ENCODE results near the gene HOXA5.

HOXA5 gene

DNA sequence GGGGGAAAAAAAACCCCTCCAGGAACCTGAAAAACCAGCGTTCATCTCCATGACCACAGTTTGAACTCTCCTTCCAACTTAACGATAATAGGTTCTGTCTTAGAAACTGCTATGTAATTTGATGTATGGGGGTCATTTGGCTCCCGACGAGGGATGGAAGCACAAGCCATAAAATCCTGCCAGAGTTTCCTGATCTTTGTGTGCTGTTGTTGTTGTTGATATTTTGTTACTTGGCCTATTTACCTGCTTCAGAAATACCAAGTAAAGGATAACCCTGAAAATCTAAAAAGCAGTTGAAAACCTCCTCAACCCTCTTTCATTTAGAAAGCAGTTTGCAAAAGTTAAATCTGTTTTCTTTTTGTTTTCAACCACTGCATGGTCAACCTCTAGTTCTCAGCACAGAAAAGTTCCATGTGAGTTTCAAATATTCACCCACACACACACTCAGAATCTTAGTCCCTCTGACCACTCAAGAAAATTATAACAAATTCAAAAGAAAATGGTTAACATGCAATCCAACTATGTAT, 31.7 kb downstream of the HOXA5 start:
- DNase-seq (ENCODE audit: low read depth, low spot score), result no peak
- H3K27ac ChIP-seq, result peak overlapping the region; percentile 82

DNA sequence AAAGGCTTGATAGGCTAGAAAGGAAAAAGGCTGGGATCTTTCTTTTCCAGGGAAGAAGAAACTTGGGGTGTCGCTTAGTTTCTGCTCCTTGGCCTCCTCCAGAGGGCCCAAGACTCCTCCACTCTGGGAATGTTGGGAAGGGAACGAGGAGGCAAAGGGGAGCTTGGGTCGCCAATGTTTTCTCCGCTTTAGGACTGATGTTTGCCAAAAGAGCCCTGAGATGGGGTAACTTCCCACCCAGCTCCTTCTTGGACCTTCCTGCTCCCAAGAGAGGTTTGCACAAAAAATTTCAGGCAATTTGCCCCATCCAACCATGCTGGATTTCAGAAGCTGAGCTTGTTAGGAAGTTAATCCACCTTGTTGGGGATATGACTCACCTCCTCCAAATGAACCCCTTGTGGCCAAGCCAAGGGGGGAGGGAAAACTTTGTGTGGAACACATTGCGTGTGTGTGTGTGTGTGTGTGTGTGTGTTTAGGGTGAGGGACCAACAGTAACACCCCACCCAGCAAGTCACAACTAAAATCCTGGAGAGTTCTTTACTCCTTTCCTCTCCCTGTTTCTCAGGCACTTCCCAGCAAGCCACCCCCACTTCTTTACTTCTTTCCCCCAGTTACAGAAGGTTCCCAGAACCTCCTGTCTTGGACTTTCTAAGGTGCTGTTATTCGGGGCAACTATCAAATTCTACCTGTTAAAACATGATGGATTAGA, 32.3 kb downstream of the HOXA5 start:
- H3K27ac ChIP-seq, result peak overlapping the region; percentile 82
- DNase-seq (ENCODE audit: low read depth, low spot score), result no peak

DNA sequence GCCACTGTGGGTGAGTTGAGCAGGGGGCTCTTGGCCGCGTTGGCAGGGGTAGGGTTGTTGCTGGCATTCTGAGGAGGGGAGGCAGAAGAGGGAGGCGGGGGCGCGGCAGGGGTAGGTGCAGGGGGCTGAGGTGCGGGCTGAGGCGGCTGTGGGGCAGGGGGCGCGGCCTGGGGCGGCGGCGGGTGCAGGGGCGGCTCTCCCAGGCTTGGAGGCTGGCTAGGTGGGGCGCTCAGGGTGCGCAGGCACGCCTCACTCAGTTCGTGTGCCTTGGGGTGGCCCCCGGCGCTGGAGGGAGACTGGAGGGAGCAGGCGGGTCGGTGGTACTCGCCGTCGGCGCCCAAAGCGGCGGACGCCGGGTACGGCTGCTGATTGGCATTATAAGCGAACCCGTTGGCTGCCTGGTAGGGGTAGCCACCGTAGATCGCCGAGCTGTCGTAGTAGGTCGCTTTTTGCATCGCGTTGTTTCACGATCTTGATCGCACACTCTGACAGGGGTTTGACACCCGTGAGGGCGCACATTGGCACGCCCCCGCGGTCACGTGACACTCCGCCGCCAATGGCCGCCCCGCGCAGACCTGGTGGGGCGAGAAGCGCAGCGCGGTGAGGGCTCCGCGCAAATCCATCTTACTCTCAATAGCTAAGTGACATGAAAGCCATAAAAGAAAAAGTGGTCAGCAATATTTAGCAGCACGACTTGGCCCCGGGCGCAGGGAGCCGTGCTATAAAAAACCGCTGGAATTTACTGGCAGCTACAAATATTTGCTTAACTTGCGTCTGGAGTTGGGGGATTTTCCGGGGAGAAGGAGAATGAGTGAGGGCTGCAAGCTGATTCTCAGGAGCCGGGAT, 33.1 kb downstream of the HOXA5 start:
- peak overlapping the region; percentile 82 for H3K27ac ChIP-seq
- no peak for DNase-seq (ENCODE audit: low read depth, low spot score)

DNA sequence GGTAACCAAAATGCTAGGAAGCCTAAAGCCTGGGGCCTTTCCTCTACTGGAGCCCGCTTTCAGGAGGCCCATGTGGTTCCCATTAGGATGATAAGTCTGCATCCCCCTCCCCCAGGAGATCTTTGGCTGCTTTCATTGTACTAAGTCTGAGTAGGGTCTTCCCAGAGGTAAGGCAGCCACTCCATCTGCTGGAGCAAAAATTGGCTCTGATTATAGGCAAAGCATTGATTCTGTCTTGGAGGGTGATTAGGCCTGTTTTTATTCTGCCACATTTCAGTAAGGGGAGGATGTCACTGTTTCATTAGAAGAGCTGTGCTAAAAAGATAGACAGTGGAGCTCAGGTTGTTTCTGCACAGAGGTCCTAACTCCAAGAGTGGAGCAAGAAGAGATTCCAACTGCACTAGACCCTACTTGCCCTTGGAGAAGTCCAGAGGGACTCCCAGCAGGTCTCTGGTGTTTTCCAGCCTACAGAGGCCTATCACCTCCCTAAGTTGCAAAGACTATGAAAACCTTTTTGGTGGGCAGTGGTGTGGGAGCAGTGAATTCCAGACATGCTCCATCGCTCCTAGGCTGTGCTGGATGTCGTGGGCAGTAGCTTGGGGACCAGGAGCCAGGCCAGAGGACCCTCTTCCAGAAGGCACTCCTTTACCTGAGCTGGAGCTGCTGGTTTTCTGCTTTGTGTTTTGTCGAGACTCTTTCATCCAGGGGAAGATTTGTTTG, 33.9 kb downstream of the HOXA5 start:
- H3K27ac ChIP-seq, result no peak overlapping the region
- no peak for DNase-seq (ENCODE audit: low read depth, low spot score)

DNA sequence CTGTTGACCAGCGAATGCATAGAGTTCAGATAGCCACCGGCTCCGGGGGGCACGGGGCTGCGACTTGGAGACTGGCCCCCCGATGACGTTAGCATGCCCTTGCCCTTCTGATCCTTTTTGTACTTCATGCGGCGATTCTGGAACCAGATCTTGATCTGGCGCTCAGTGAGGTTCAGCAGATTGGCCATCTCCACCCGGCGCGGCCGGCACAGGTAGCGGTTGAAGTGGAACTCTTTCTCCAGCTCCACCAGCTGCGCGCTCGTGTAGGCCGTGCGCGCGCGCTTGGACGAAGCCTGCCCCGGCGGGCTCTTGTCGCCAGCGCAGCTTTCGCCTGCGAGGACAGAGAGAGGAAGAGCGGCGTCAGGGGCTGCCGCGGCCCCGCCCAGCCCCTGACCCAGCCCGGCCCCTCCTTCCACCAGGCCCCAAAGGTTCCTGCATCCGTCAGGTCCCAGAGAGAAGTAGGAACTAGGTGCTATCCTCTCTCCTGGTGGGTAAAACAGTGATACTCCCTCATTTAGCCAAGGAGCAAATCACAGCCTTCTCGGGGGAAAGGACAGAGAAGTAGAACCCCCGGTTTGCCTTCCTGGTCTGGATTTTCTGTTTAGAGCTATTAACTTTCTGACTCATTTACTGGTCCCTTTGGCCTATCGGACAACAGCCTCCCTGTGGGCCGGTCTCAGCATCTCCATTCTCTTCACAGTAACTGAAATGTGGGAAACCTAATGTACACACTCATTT, 34.9 kb downstream of the HOXA5 start:
- DNase-seq (ENCODE audit: low read depth, low spot score), result no peak
- no peak overlapping the region for H3K27ac ChIP-seq

DNA sequence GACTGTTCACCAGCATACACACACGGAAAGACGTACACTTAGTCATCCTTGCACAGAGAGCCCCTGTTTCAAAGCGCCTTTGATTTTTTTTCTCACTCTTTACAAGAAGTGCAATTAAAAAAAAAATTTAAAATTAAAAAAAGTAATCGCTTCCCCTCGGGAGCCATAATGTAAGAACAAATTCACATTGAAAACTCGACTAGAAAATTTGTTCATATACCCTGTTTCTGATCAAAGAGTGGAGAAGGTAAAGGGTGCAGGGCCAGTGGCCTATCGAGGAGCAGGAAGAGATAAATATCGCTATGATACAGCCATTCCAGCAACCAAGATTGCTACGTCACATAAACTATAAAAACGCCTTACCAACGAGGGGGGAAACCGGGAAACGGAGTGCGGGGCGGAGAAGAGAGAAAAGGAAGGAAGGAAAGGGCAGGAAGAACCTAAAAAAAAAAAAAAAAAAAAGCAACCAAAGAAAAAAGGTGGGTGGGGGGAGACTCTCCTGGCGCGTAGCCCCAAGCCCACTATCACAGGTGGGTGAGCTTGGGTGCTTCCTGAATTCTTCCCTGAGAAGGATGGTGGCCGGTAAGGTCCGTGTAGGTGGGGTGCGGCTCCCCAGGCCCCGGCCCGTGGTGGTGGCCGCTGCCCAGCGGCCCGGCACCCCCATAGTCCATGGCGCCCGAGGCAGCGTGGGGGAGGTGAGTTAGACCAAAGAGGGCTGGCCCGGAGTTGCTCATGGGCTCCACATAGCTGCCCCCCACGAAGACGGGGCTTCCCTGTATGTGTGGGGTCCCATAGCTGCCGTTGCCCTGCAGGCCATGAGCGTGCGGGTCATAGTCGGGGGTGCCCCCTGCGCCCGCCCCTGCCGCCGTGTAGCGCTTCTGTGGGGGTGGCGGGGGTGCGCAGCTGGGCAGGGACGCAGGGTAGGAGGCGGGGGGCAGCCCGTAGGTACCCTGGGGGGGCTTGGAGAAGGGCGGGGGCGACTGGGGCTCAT, 35.8 kb downstream of the HOXA5 start:
- no peak overlapping the region for H3K27ac ChIP-seq
- no peak for DNase-seq (ENCODE audit: low read depth, low spot score)

DNA sequence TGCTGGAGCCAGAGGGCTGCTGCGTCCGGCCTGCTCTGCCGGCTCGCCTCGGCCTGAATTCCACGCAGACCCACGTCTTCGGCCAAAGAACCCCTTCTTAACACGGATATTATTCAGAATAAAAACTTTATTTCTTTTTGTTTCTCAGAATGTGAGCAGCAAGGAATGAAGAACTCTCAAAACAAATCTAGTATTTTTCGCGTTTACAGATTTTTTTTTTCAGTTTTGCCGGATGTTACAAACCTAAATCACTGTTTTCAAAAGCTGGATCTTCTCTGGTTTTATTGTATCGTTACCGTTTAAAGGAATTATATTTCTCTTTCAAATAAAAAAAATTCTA, 36.6 kb downstream of the HOXA5 start:
- DNase-seq (ENCODE audit: low read depth, low spot score), result no peak
- H3K27ac ChIP-seq, result no peak overlapping the region

DNA sequence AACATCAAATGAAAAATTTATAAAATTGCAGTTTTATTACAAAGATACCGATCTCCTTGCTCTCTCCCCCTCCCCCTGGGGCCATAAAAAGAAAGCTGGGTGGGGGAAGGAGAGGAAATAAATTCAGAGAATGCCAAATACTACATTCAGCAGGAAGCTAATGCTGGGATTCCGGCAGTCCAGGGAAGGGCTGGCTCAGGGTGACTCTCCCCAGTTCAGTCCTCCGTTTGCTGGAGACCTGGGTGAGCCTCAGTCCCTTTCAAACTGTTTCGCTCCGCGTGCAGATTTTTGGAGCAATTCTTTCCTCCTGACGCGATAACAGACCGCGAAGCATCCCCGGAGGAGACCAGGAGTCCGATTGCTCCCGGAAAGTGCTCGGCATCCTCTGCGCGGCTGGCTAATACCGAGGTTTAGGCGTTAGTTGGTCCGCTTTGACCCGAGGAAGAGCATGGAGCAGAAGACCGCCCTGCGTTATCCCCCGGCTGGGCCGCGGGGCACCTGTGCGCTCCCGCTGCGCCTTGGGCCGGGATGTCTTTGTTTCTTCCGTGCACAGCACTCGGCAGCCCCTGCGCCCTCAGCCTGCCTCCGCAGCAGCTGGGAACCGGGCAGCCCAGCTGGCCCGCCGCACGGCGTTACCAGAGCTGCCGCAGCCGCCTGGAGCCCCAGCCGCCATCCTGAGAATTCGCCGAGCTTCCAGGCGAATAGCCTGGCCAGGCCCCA, 37.1 kb downstream of the HOXA5 start:
- H3K27ac ChIP-seq, result no peak overlapping the region
- no peak for DNase-seq (ENCODE audit: low read depth, low spot score)

DNA sequence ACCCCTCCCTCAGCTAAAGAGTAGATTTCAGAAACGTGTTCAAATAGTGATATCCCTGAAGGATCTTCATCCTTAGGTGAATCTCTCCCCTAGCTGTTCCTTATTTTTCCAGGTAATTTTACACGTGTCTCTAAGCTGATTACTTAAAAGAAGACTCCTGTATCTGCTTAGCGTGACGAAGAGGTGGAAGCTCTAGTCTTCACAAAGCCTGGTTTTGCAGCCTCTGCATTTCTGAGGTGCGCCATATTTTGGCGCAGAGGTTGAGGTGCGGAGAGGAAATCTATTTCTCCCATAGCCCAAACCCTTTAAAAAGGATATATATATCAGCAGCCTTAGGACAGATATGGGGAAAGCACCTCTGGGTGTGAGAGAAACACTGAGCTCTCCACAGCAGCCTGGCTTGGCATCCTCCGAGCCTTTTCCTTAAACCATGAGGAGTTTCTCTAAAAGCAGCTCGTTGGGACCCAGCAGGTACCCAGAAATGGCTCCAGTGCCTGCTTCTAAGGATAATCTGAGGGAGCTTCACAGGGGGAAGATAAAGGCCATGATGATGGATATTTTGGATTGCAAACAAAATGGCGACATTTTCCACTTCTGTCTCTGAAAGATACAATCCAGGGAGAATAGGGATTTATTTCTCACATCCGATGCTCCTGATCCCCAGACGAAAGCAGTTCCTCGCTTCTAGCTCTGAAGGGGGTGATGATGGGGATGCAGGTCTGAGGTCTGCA, 38.0 kb downstream of the HOXA5 start:
- no peak overlapping the region for H3K27ac ChIP-seq

DNA sequence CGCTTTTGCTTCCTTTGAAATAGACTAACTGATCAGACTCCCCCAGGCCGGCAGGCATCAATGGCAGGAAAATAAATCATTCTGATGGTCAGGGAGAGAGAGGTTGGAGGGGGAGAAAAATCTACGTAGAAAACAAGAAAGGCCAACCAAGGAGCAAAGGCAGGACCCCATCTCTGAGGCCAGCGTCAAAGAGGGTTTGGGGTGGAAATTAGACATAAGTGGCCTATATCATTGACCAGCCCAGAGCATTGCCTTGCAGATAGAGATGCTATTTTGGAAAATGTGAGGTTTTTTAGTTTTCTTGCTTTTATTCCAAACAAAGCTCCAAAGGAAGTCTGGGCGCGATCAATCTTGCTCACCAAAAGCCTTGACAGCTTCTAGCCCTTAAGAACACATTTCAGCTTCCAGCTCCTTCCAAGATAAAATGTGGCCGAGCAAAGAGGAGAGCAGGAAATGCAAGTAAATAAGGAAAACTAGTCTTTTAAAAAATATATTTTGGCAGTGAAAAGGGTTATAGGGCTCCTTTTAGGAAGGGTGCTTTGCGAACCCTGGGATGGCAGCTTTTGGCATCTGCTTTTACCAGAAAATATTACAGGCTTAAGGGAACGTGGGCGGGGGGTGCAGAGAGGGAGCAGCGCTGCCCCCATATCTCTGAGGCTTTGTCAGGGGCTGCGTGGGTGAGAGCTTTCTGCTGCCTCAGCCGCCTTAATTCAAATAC, 39.0 kb downstream of the HOXA5 start:
- no peak overlapping the region for H3K27ac ChIP-seq
- no peak for DNase-seq (ENCODE audit: low read depth, low spot score)

More for the DNA sequence above, 38.0 kb downstream of the HOXA5 start:
- no peak for DNase-seq (ENCODE audit: low read depth, low spot score)

DNA sequence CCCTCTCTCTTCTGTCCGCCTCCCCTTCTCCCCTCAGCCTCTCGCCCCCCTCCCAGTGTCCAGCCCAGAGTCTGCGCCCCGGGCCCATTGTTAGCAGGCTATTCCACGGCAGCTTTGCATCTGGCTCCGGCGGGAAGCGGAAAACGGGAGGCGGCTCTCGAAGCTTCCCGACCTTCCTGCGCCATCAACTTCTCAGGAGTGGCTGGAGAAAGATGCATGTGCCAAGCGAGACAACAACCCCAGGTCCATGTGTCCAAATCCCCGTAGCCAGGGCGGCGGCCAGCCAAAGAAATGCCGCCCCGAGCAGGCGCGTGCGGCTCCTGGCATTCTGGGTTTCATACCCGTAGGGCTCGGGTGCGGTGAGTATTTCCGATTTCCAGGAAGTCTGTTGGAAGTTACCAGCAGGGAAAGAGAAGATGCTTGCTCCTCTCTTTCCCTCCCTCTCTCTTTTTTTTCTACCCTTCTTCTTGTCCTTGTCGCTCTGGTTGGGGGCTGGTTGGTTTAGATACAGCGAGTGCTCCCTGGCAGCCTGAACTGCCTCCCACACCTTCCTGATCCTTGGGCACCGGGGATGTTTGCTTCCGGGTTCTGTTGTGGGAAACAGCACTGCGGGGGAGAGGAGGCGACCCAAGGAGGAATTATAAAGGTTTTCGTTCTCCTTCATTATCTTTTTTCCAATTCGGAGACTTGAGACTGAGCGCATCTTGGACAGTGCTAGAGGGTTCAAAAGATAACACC, 39.8 kb downstream of the HOXA5 start:
- H3K27ac ChIP-seq, result no peak overlapping the region
- DNase-seq (ENCODE audit: low read depth, low spot score), result no peak

DNA sequence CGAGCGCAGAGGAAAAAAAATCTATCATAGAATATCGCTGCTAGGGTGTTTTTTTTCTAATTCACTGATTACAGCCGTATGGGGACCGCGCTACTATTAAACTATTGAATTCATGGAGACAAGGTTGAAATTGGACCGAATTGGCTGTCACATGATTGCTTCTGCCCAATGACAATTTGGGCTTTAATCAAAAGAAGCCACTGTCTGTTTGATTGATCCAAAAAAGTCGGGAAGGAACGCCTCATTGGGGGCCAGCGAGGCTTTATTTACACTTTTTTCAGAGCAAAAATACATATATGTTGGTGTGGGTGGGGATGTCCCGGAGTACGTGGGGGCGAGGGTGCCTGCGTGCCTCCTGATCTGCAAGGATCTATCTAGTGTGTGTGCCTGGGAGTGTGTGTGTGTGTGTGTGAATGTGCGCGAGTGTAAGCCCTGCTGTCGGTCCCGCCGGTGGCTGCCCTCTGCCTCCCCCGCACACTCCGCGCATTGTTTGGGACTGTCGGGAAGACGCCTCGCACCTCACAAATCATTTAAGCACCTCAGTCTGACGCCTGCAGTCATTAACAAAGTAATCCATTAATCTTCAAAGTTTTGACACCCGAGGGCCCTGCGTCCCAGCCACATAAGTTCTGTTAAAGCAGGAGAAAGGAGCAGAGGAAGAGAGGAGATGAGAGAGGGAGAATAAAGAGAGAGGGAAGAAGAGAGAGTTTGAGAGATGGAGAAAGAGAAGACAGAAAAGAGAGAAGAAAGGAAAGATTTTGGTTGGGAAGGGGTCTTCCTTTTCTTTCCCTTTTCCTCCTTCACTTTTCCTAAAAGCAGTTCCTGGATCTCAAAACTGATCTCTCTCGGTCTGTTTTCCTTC, 40.7 kb downstream of the HOXA5 start, which contains the start of gene HOXA2:
HOXA2 (minus strand) TSS at position 103 of the 862 bp plus-strand sequence. CDS start 183 bp downstream, outside the sequence.
- peak within 1 kb of the TSS; percentile 29 for H3K27ac ChIP-seq
- no peak for DNase-seq (ENCODE audit: low read depth, low spot score)

DNA sequence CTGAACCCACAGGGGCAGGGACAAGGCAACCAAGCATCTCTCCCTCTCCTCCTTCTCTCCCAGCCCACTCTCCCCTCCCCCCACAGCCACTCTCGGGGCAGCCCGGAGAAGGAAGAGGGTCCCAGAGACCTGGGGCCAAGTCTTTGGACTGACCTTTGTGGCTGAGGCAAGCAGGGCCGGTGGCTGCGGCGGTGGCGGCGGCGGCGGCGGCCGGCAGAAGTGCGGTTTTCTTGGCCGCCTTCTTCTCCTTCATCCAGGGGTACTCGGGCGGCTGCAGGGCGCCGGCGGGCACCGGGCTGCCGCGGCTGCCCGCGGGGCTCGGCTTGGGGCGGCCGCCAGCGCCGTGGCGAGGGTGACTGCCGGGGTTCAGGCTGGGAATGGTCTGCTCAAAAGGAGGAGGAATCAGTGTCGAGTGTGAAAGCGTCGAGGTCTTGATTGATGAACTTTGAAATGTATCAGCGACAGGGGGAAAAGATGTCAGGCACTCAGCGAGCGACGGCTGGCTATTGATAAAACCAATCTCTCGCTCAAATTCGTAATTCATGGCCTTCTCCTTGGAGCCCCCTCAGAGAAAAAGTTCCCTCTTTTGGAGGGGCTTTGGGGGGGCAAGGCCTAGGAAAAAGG, 41.4 kb downstream of the HOXA5 start:
- peak overlapping the region; percentile 29 for H3K27ac ChIP-seq
- DNase-seq (ENCODE audit: low read depth, low spot score), result no peak

DNA sequence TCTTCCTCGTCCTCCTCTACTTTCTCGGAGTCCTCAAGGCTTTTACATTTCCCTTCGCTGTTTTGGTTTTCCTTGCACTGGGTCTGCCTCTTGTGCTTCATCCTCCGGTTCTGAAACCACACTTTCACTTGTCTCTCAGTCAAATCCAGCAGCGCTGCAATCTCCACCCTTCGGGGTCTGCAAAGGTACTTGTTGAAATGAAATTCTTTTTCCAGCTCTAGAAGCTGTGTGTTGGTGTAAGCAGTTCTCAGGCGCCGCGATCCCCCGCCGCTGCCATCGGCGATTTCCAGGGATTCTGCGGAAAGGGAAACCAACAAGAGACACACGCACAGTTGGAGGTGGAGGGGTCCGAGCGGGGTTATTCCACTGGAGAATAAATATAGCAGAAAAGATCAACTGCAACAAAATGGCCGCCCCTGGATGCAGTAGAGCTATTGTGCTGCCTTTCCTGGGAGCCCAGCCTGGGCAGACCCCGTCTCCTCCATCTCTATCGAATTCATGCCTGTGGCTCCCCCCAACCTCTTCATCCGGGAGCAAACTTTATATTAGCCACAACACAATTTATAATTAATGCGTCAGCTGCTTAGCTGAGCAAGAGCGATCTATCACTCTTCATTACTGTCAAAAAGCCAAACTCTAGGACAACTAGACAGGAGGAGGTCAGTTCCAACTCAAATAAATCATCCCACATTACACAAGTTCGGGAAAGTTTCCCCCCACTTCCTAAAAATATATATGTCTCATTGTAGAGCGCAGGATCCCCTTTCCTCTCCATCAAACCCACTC, 42.1 kb downstream of the HOXA5 start:
- DNase-seq (ENCODE audit: low read depth, low spot score), result no peak
- peak overlapping the region; percentile 29 for H3K27ac ChIP-seq

Data from epithelial cell of prostate (primary cell).